Midbrain (tissue), 1 donor: Measurements from ENCODE around the gene CAMTA1.

ENCODE experiments used
- DNase-seq: peaks from one replicate; lab custom pipeline; 2025; lab: John Stamatoyannopoulos, UW

The CAMTA1 gene

GRCh38 chr1:7454052-7454815, 669.0 kb downstream of the CAMTA1 start:
- DNase-seq: peak; percentile 21

GRCh38 chr1:7454895-7455784, 669.9 kb downstream of the CAMTA1 start:
- DNase-seq: no peak

- no peak for DNase-seq
Measured at GRCh38 chr1:7455796-7456721, 670.8 kb downstream of the CAMTA1 start.

GRCh38 chr1:7456722-7457082, 671.4 kb downstream of the CAMTA1 start:
- DNase-seq: no peak

- no peak for DNase-seq
Measured at GRCh38 chr1:7457811-7458210, 672.6 kb downstream of the CAMTA1 start.

GRCh38 chr1:7458946-7459345, 673.7 kb downstream of the CAMTA1 start:
- DNase-seq: no peak

GRCh38 chr1:7459914-7460313, 674.7 kb downstream of the CAMTA1 start:
- DNase-seq: no peak

GRCh38 chr1:7460807-7461206, 675.6 kb downstream of the CAMTA1 start:
- no peak for DNase-seq

- DNase-seq: no peak
Measured at GRCh38 chr1:7462617-7463016, 677.4 kb downstream of the CAMTA1 start.

GRCh38 chr1:7463526-7463925, 678.3 kb downstream of the CAMTA1 start:
- no peak for DNase-seq

GRCh38 chr1:7464736-7465135, 679.5 kb downstream of the CAMTA1 start:
- no peak for DNase-seq

- DNase-seq: no peak
Measured at GRCh38 chr1:7467476-7468175, 682.4 kb downstream of the CAMTA1 start.

- no peak for DNase-seq
Measured at GRCh38 chr1:7468248-7468647, 683.0 kb downstream of the CAMTA1 start.

GRCh38 chr1:7469255-7469938, 684.1 kb downstream of the CAMTA1 start:
- no peak for DNase-seq

- no peak for DNase-seq
Measured at GRCh38 chr1:7470904-7471638, 685.8 kb downstream of the CAMTA1 start.

GRCh38 chr1:7471836-7472235, 686.6 kb downstream of the CAMTA1 start:
- DNase-seq: no peak

GRCh38 chr1:7473223-7474142, 688.2 kb downstream of the CAMTA1 start:
- no peak for DNase-seq

GRCh38 chr1:7474143-7474490, 688.9 kb downstream of the CAMTA1 start:
- DNase-seq: no peak
